Ovary (tissue), 3 donors: ENCODE data around the gene TRMT10B.
"Not testable (repeated sequence)": the region's sequence is repeated elsewhere in the genome, so short reads cannot be mapped to it uniquely, and the experiment has no call there.

Experiments used
- CTCF ChIP-seq, 3 donors: fragments of 450-650 bp in 2 of 3; fragments of 200-600 bp in 1 of 3; IDR thresholded peaks; one replicate each; pipeline versions ENCODE4 v1.5.1 to v1.8.0; 2016 to 2022; ENCODE audit warnings: antibody characterized with exemption in 3 of 3, mild to moderate bottlenecking in 1 of 3
- POLR2A ChIP-seq: fragments of 450-650 bp; IDR thresholded peaks from one replicate; pipeline ENCODE4 v1.6.1; 2017; ENCODE audit warnings: antibody characterized with exemption, mild to moderate bottlenecking, moderate library complexity
- donor health status: DM: no; HTN: no; CAD: no.

GRCh38 chr9:37825174-37825573 is 71.6 kb downstream of the TRMT10B start:
- not testable (repeated sequence) for TF ChIP-seq POLR2A; CTCF (IDR thresholded peaks at IDR 0.05)
